SU-DHL-6 (cell line): ENCODE results near the gene AMFR.

Experiments
- CTCF ChIP-seq: fragments of 200-600 bp; sonication (generic); IDR thresholded peaks from one replicate; pipeline ENCODE4 v1.5.1; 2017; ENCODE audit warnings: antibody characterized with exemption, mild to moderate bottlenecking, low read length, moderate library complexity; ENCODE audit not compliant: insufficient read depth, poor library complexity, severe bottlenecking
- EZH2phosphoT487 ChIP-seq: fragments of 200-600 bp; sonication (generic), shearing (Covaris generic); conservative IDR thresholded peaks from 2 replicates; pipeline ENCODE4 v1.6.1; 2018; ENCODE audit warnings: mild to moderate bottlenecking, antibody characterized with exemption, low read length, moderate library complexity, mixed read lengths

GRCh38 chr16:56341656-56342399 lies 83.5 kb downstream of the AMFR start:
- TF ChIP-seq CTCF: no peak
- TF ChIP-seq EZH2phosphoT487: no peak
